Erythroblast (primary cell): ENCODE results near the gene SNRK.

Experiments
- GATA1 ChIP-seq: IDR thresholded peaks from 2 replicates; pipeline ENCODE4 v1.6.1; 2011; ENCODE audit warnings: low read depth, mild to moderate bottlenecking, control low read depth, low read length, moderate library complexity
- POLR2A ChIP-seq: IDR thresholded peaks from 2 replicates; pipeline ENCODE4 v1.6.1; 2011; ENCODE audit warnings: mild to moderate bottlenecking, low read length

GRCh38 chr3:43238801-43239200 is 47.5 kb upstream of the SNRK start:
- TF ChIP-seq POLR2A = no peak
- TF ChIP-seq GATA1 = no peak
